CD4-positive, CD25-positive, alpha-beta regulatory T cell (primary cell): ENCODE results near the gene ANKRD13B. TPM values are rescaled to one million over a fixed set of nuclear protein-coding genes. Genes with fewer than 3 reads are reported as not detected.
A peak's percentile ranks its signal among the peaks of the same experiment; 100 is the strongest.

Experiments
- ATAC-seq, 2 donors: fragments of 150-1000 bp; cut with Tn5 transposase; one replicate each; pipeline ENCODE4 v1.10.0; 2021; ENCODE audit warnings: low read depth in 2 of 2, moderate number of reproducible peaks in 2 of 2, moderate library complexity in 1 of 2
- DNase-seq, 3 donors: peaks; one replicate each; pipeline versions ENCODE4 v3.0.0 to v3.0.0-alpha.2; 2012 to 2022; ENCODE audit warnings: mixed read lengths in 1 of 3
- H3K27ac ChIP-seq: one replicate; pipeline ENCODE4 v1.7.0; 2013; ENCODE audit warnings: mild to moderate bottlenecking, low read length; ENCODE audit not compliant: insufficient read depth, poor library complexity, severe bottlenecking
- H3K27me3 ChIP-seq: one replicate; pipeline ENCODE4 v1.7.0; 2013; ENCODE audit warnings: low read length; ENCODE audit not compliant: control insufficient read depth, insufficient read depth
- H3K36me3 ChIP-seq: one replicate; pipeline ENCODE4 v1.7.0; 2013; ENCODE audit warnings: mild to moderate bottlenecking, low read length, moderate library complexity; ENCODE audit not compliant: control insufficient read depth, insufficient read depth
- H3K4me1 ChIP-seq: 2 replicates; pipeline ENCODE4 v1.7.0; 2013; ENCODE audit warnings: mild to moderate bottlenecking, low read length; ENCODE audit not compliant: insufficient read depth, control insufficient read depth, poor library complexity, severe bottlenecking
- H3K4me3 ChIP-seq: one replicate; pipeline ENCODE4 v1.7.0; 2013; ENCODE audit warnings: low read depth, mild to moderate bottlenecking, low read length, moderate library complexity
- H3K9me3 ChIP-seq, 2 experiments: 1 replicate in 1 of 2; 2 replicates in 1 of 2; pipeline ENCODE4 v1.7.0; 2013; ENCODE audit warnings: low read length in 2 of 2, mild to moderate bottlenecking in 1 of 2, moderate library complexity in 1 of 2; ENCODE audit not compliant: control insufficient read depth in 2 of 2
- H3K27ac Mint-ChIP-seq, 3 donors: one replicate each; pipeline ENCODE4 v1.8.0; 2020 to 2022; ENCODE audit warnings: mild to moderate bottlenecking in 3 of 3, mixed read lengths in 3 of 3, moderate library complexity in 2 of 3
- H3K27me3 Mint-ChIP-seq: one replicate; pipeline ENCODE4 v1.8.0; 2022; ENCODE audit warnings: mild to moderate bottlenecking, mixed read lengths
- H3K36me3 Mint-ChIP-seq: one replicate; pipeline ENCODE4 v1.8.0; 2020; ENCODE audit warnings: mixed read lengths
- H3K4me1 Mint-ChIP-seq, 4 donors: one replicate each; pipeline ENCODE4 v1.8.0; 2020 to 2022; ENCODE audit warnings: mixed read lengths in 4 of 4, mild to moderate bottlenecking in 1 of 4
- H3K4me3 Mint-ChIP-seq, 4 donors: one replicate each; pipeline ENCODE4 v1.8.0; 2020 to 2022; ENCODE audit warnings: mild to moderate bottlenecking in 4 of 4, mixed read lengths in 4 of 4, moderate library complexity in 3 of 4
- H3K9me3 Mint-ChIP-seq, 7 donors: one replicate each; pipeline ENCODE4 v1.8.0; 2020 to 2022; ENCODE audit warnings: mixed read lengths in 7 of 7, mild to moderate bottlenecking in 3 of 7, moderate library complexity in 2 of 7
- polyA plus RNA-seq, 4 donors: library from polyadenylated mRNA; unstranded; fragments of 300-500 nt; fragmentation: Illumina TruSeq; gene quantifications; one replicate each; pipeline ENCODE4 v1.2.3, GENCODE V29; 2021
- total RNA-seq: library from RNA; stranded (reverse); gene quantifications from one replicate; pipeline ENCODE4 v1.2.3, GENCODE V29; 2022

ANKRD13B gene
- total and polyA plus RNA-seq, 5 donors from 2014 or later: 0.05 to 5.9 (median 0.18) TPM; not detected in 2

- peaks cover 23% of the 10 kb centered on the region for H3K36me3 Mint-ChIP-seq
- no peak overlapping the region for H3K27ac ChIP-seq
- H3K4me3 Mint-ChIP-seq: no peak overlapping the region
Observed at GRCh38 chr17:29627951-29628350, 35.0 kb downstream of the ANKRD13B start.

DNA sequence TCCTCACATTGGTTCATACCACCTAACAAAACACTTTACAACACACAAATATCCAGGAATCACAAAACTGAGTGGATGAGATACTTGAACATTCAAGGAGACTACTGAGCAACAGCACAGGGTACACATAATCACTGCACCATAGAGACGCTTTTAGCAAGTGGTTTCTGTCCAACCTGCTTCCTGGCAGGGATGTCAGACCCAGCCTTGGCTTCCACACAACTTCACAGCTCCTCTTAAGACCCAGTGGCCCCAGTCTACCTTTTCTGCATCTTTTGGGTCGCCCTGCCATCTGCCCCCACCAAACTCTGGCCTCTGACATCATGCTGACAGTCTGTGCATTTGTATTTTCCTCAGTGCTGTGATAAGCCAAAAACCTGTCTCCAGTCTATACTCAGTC is 35.7 kb downstream of the ANKRD13B start:
- ATAC-seq (no peak), DNase-seq (no peak)
- Mint-ChIP-seq H3K27ac (peak overlapping the region; percentile 15 to 71 (median 69)), H3K4me3 (no peak overlapping the region), H3K27me3 (no peaks in the 10 kb centered on the region), H3K36me3 (peaks cover 23% of the 10 kb centered on the region), H3K9me3 (no peaks in the 10 kb centered on the region), H3K4me1 (peaks cover 20 to 54% (median 32%) of the 10 kb centered on the region in 4 donors)
- Histone ChIP-seq H3K27me3 (no peaks in the 10 kb centered on the region), H3K4me1 (no peaks in the 10 kb centered on the region), H3K9me3 (no peaks in the 10 kb centered on the region), H3K36me3 (peaks cover 43% of the 10 kb centered on the region), H3K4me3 (no peak overlapping the region), H3K27ac (no peak overlapping the region)

More at GRCh38 chr17:29627951-29628350, 35.0 kb downstream of the ANKRD13B start:
- Mint-ChIP-seq H3K27ac (peak overlapping the region; percentile 31 to 76 (median 43)), H3K27me3 (no peaks in the 10 kb centered on the region), H3K4me1 (peaks cover 23 to 61% (median 37%) of the 10 kb centered on the region in 4 donors), H3K9me3 (no peaks in the 10 kb centered on the region)
- ATAC-seq (no peak), DNase-seq (no peak)
- peaks cover 2% of the 10 kb centered on the region for H3K4me1 ChIP-seq
- H3K36me3 ChIP-seq: peaks cover 36% of the 10 kb centered on the region
- H3K4me3 ChIP-seq: no peak overlapping the region
- no peaks in the 10 kb centered on the region for H3K9me3 ChIP-seq
- no peaks in the 10 kb centered on the region for H3K27me3 ChIP-seq

DNA sequence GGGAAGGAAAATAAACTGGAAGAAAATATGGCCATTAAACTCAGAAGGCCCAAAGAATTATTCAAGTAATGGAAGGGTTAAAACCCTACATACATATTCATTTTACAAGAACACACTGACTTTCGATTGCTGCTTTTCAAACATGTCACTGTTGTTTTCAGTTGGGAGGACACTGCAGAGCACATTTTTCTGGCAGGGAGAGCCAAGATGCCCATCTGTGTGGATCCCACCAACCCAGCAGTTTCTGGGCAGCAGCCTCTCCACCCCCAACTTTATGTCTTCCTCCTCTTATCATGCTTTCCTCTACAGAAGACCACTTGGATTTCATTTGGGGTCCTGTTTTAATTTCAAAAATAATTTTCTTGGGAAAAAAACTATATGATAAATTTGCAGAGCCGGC is 36.9 kb downstream of the ANKRD13B start:
- peaks cover 50% of the 10 kb centered on the region for H3K36me3 ChIP-seq
- peaks cover 20 to 48% (median 31%) of the 10 kb centered on the region in 4 donors for H3K4me1 Mint-ChIP-seq
- H3K27me3 Mint-ChIP-seq: no peaks in the 10 kb centered on the region
- H3K4me1 ChIP-seq: no peaks in the 10 kb centered on the region
- H3K27ac Mint-ChIP-seq: peak overlapping the region in 1 of 3 donors; percentile 56
- no peak overlapping the region for H3K4me3 ChIP-seq
- ATAC-seq (no peak), DNase-seq (no peak)
- peaks cover 28% of the 10 kb centered on the region for H3K36me3 Mint-ChIP-seq
- H3K9me3 ChIP-seq: no peaks in the 10 kb centered on the region
- H3K27ac ChIP-seq: no peak overlapping the region
- no peaks in the 10 kb centered on the region for H3K27me3 ChIP-seq
- no peaks in the 10 kb centered on the region for H3K9me3 Mint-ChIP-seq
- no peak overlapping the region for H3K4me3 Mint-ChIP-seq

- no peaks in the 10 kb centered on the region for H3K27me3 ChIP-seq
- H3K27ac Mint-ChIP-seq: peak overlapping the region; percentile 56 to 90 (median 67)
- DNase-seq: no peak
- no peaks in the 10 kb centered on the region for H3K27me3 Mint-ChIP-seq
- H3K36me3 ChIP-seq: peaks cover 52% of the 10 kb centered on the region
- H3K4me3 ChIP-seq: no peak overlapping the region
- no peaks in the 10 kb centered on the region for H3K4me1 ChIP-seq
- H3K4me1 Mint-ChIP-seq: peaks cover 17 to 39% (median 29%) of the 10 kb centered on the region in 4 donors
- no peak overlapping the region for H3K4me3 Mint-ChIP-seq
- H3K9me3 ChIP-seq: no peaks in the 10 kb centered on the region
- H3K36me3 Mint-ChIP-seq: peaks cover 31% of the 10 kb centered on the region
- H3K27ac ChIP-seq: no peak overlapping the region
- H3K9me3 Mint-ChIP-seq: no peaks in the 10 kb centered on the region
- ATAC-seq: peak in 1 of 2 donors; percentile 15
Observed at GRCh38 chr17:29630630-29631193, 37.8 kb downstream of the ANKRD13B start.

GRCh38 chr17:29633886-29634285 is 41.0 kb downstream of the ANKRD13B start:
- H3K27ac Mint-ChIP-seq: peak overlapping the region in 2 of 3 donors; percentile 13 to 88
- H3K27me3 Mint-ChIP-seq: no peaks in the 10 kb centered on the region
- Histone ChIP-seq H3K4me1 (no peaks in the 10 kb centered on the region), H3K27me3 (no peaks in the 10 kb centered on the region), H3K4me3 (no peak overlapping the region), H3K9me3 (no peaks in the 10 kb centered on the region), H3K27ac (no peak overlapping the region), H3K36me3 (peaks cover 66% of the 10 kb centered on the region)
- DNase-seq (peak in 1 of 3 donors; percentile 53), ATAC-seq (no peak)
- H3K4me1 Mint-ChIP-seq: peaks cover 9 to 22% (median 17%) of the 10 kb centered on the region in 4 donors
- peaks cover 36% of the 10 kb centered on the region for H3K36me3 Mint-ChIP-seq
- no peaks in the 10 kb centered on the region for H3K9me3 Mint-ChIP-seq
- no peak overlapping the region for H3K4me3 Mint-ChIP-seq

- H3K36me3 ChIP-seq: peaks cover 42% of the 10 kb centered on the region
Observed at GRCh38 chr17:29640413-29640812, 47.5 kb downstream of the ANKRD13B start.

GRCh38 chr17:29640981-29641642 is 48.2 kb downstream of the ANKRD13B start:
- DNase-seq (no peak), ATAC-seq (no peak)
- Mint-ChIP-seq H3K27ac (peak overlapping the region; percentile 62 to 88 (median 67)), H3K4me1 (peaks cover 12 to 33% (median 15%) of the 10 kb centered on the region in 4 donors), H3K36me3 (peaks cover 23% of the 10 kb centered on the region), H3K4me3 (no peak overlapping the region), H3K9me3 (no peaks in the 10 kb centered on the region), H3K27me3 (no peaks in the 10 kb centered on the region)
- Histone ChIP-seq H3K27me3 (no peaks in the 10 kb centered on the region), H3K4me1 (no peaks in the 10 kb centered on the region), H3K9me3 (no peaks in the 10 kb centered on the region), H3K36me3 (peaks cover 42% of the 10 kb centered on the region), H3K4me3 (no peak overlapping the region), H3K27ac (peak overlapping the region; percentile 10)

More at GRCh38 chr17:29640413-29640812, 47.5 kb downstream of the ANKRD13B start:
- no peaks in the 10 kb centered on the region for H3K9me3 Mint-ChIP-seq
- no peaks in the 10 kb centered on the region for H3K27me3 Mint-ChIP-seq
- ATAC-seq: no peak
- H3K27ac Mint-ChIP-seq: peak overlapping the region; percentile 62 to 88 (median 67)
- no peak overlapping the region for H3K4me3 Mint-ChIP-seq
- DNase-seq: no peak
- peaks cover 23% of the 10 kb centered on the region for H3K36me3 Mint-ChIP-seq
- Histone ChIP-seq H3K27me3 (no peaks in the 10 kb centered on the region), H3K27ac (peak overlapping the region; percentile 10), H3K4me3 (no peak overlapping the region), H3K9me3 (no peaks in the 10 kb centered on the region), H3K4me1 (no peaks in the 10 kb centered on the region)
- H3K4me1 Mint-ChIP-seq: peaks cover 12 to 31% (median 15%) of the 10 kb centered on the region in 4 donors
